Aorta (tissue), 5 donors: ENCODE measurements around the gene XRCC1. TPM values are rescaled to one million over a fixed set of nuclear protein-coding genes. Genes with fewer than 3 reads are reported as not detected.
"Not testable (repeated sequence)": the region's sequence is repeated elsewhere in the genome, so short reads cannot be mapped to it uniquely, and the experiment has no call there.

Source experiments
- ATAC-seq: fragments of 200-7000 bp; cut with Tn5 transposase; one replicate; pipeline ENCODE4 v1.9.1; 2022; ENCODE audit warnings: moderate library complexity; ENCODE audit not compliant: low FRiP score
- DNase-seq, 2 donors: peaks; one replicate each; pipeline ENCODE4 v3.0.0-alpha.2; 2020
- H3K27ac ChIP-seq, 2 donors: one replicate each; pipeline ENCODE4 v1.5.1; 2013; ENCODE audit warnings: low read length in 2 of 2, mild to moderate bottlenecking in 2 of 2, moderate library complexity in 2 of 2, control low read depth in 1 of 2, inconsistent platforms in 1 of 2, low read depth in 1 of 2
- H3K27me3 ChIP-seq, 2 donors: one replicate each; pipeline ENCODE4 v1.6.1; 2013; ENCODE audit warnings: control low read depth in 1 of 2, low read length in 1 of 2, mild to moderate bottlenecking in 1 of 2, moderate library complexity in 1 of 2; ENCODE audit not compliant: insufficient read depth in 2 of 2, control insufficient read depth in 1 of 2
- H3K36me3 ChIP-seq, 2 donors: one replicate each; pipeline ENCODE4 v1.6.1; 2013; ENCODE audit warnings: control low read depth in 1 of 2, low read length in 1 of 2, mild to moderate bottlenecking in 1 of 2; ENCODE audit not compliant: insufficient read depth in 2 of 2, control insufficient read depth in 1 of 2
- H3K4me1 ChIP-seq, 2 donors: one replicate each; pipeline ENCODE4 v1.6.1; 2013; ENCODE audit warnings: low read length in 2 of 2, control low read depth in 1 of 2, mild to moderate bottlenecking in 1 of 2, moderate library complexity in 1 of 2; ENCODE audit not compliant: insufficient read depth in 2 of 2, control insufficient read depth in 1 of 2
- H3K4me3 ChIP-seq, 2 donors: one replicate each; pipeline ENCODE4 v1.5.1; 2013; ENCODE audit warnings: low read length in 2 of 2, control low read depth in 1 of 2, mild to moderate bottlenecking in 1 of 2
- H3K9me3 ChIP-seq: one replicate; pipeline ENCODE4 v1.6.1; 2013; ENCODE audit warnings: mild to moderate bottlenecking, low read length; ENCODE audit not compliant: control insufficient read depth
- WGBS, 2 donors: extraction: QIAGEN DNeasy Blood & Tissue Kit; methylation state at CpG; one replicate each; pipeline ENCODE4 v1.1.7; 2013; 5-methylcytosine and 5-hydroxymethylcytosine counted together
- intact Hi-C, 2 donors: fragments of 100-400 bp; cut with DNase I; formaldehyde crosslinking; loops; one replicate each; pipeline versions ENCODE4 v1.14.2 to v1.15.0; 2022
- polyA plus RNA-seq, 2 donors: library from polyadenylated mRNA; stranded (reverse); fragments of 200-250 nt; gene quantifications; one replicate each; pipeline ENCODE4 v1.2.3, GENCODE V29; 2013
- total RNA-seq, 2 donors: library from RNA; stranded (reverse); fragmentation: NEBNext Ultra II Directional; extraction: Animal tissue kit (Norgen Biotek cat#: 25700); gene quantifications; one replicate each; pipeline ENCODE4 v1.2.1, GENCODE V29; 2021
- donor health status: healthy with polysubstance abuse.
- donor health status: Bipolar disorder and iron deficiency.
- donor health status: DM: no; HTN: no; CAD: no.
- donor health status: DM: no; HTN: no; CAD: no.
- donor health status: DM: yes; HTN: yes; CAD: no.

XRCC1 gene
- total and polyA plus RNA-seq, 4 donors: 12.1 to 30.2 (median 24.8) TPM

GRCh38 chr19:43589277-43589676, 13.9 kb upstream of the XRCC1 start:
- no peak overlapping the region for H3K27ac ChIP-seq
- H3K36me3 ChIP-seq: peaks cover 0 to 5% of the 10 kb centered on the region in 2 donors
- no peak overlapping the region for H3K4me3 ChIP-seq
- intact Hi-C loops: no loop called here
- no peaks in the 10 kb centered on the region for H3K4me1 ChIP-seq
- no peak for DNase-seq
- no peaks in the 10 kb centered on the region for H3K27me3 ChIP-seq
- H3K9me3 ChIP-seq: no peaks in the 10 kb centered on the region
- WGBS, 2 donors: 80 to 82% methylated on average over 5 of the region's 5 CpGs
- no peak for ATAC-seq

- H3K27me3 ChIP-seq, intact Hi-C loops, H3K27ac ChIP-seq, H3K4me1 ChIP-seq, DNase-seq, H3K4me3 ChIP-seq, H3K9me3 ChIP-seq, ATAC-seq, H3K36me3 ChIP-seq: not testable (repeated sequence)
- WGBS, 2 donors: 92 to 100% methylated on average over 3 of the region's 3 CpGs
These were observed 11.7 kb upstream of the XRCC1 start for GRCh38 chr19:43587029-43587428.

- WGBS, 2 donors: 64 to 84% methylated on average over 2 of the region's 2 CpGs
- no peak overlapping the region for H3K4me3 ChIP-seq
- intact Hi-C loops: no loop called here
- no peak overlapping the region for H3K27ac ChIP-seq
- no peaks in the 10 kb centered on the region for H3K9me3 ChIP-seq
- ATAC-seq (no peak), DNase-seq (no peak)
- H3K27me3 ChIP-seq: no peaks in the 10 kb centered on the region
- H3K4me1 ChIP-seq: no peaks in the 10 kb centered on the region
- no peaks in the 10 kb centered on the region for H3K36me3 ChIP-seq
These were observed 11.0 kb upstream of the XRCC1 start for GRCh38 chr19:43586346-43586745.

- Histone ChIP-seq H3K4me1 (no peaks in the 10 kb centered on the region), H3K27me3 (no peaks in the 10 kb centered on the region), H3K9me3 (no peaks in the 10 kb centered on the region), H3K27ac (no peak overlapping the region), H3K4me3 (no peak overlapping the region), H3K36me3 (no peaks in the 10 kb centered on the region)
- WGBS, 2 donors: 95 to 96% methylated on average over 1 of the region's 1 CpG
- ATAC-seq (no peak), DNase-seq (no peak)
- intact Hi-C loops: no loop called here
These were observed 9.2 kb upstream of the XRCC1 start for GRCh38 chr19:43584484-43584883.

- WGBS, 2 donors: 92% methylated on average over 2 of the region's 2 CpGs
- intact Hi-C loops: no loop called here
- no peaks in the 10 kb centered on the region for H3K36me3 ChIP-seq
- H3K4me1 ChIP-seq: no peaks in the 10 kb centered on the region
- H3K27ac ChIP-seq: no peak overlapping the region
- DNase-seq: no peak
- H3K9me3 ChIP-seq: no peaks in the 10 kb centered on the region
- no peaks in the 10 kb centered on the region for H3K27me3 ChIP-seq
- no peak overlapping the region for H3K4me3 ChIP-seq
- ATAC-seq: no peak
These were observed 7.2 kb upstream of the XRCC1 start for GRCh38 chr19:43582495-43582894.

GRCh38 chr19:43581467-43581866, 6.1 kb upstream of the XRCC1 start:
- H3K4me3 ChIP-seq: no peak overlapping the region
- no peaks in the 10 kb centered on the region for H3K36me3 ChIP-seq
- WGBS, 2 donors: 52 to 54% methylated on average over 7 of the region's 7 CpGs
- no peak overlapping the region for H3K27ac ChIP-seq
- DNase-seq (no peak), ATAC-seq (no peak)
- no peaks in the 10 kb centered on the region for H3K27me3 ChIP-seq
- intact Hi-C loops: no loop called here
- no peaks in the 10 kb centered on the region for H3K4me1 ChIP-seq
- H3K9me3 ChIP-seq: no peaks in the 10 kb centered on the region

GRCh38 chr19:43578787-43579186, 3.5 kb upstream of the XRCC1 start:
- 69 to 86% methylated on average over 3 of the region's 3 CpGs for WGBS, 2 donors
- intact Hi-C loops: no loop called here
- DNase-seq: no peak
- no peaks in the 10 kb centered on the region for H3K27me3 ChIP-seq
- ATAC-seq: no peak
- no peak overlapping the region for H3K27ac ChIP-seq
- no peaks in the 10 kb centered on the region for H3K36me3 ChIP-seq
- no peaks in the 10 kb centered on the region for H3K4me1 ChIP-seq
- H3K4me3 ChIP-seq: no peak overlapping the region
- no peaks in the 10 kb centered on the region for H3K9me3 ChIP-seq

- ATAC-seq: no peak
- intact Hi-C loops: loop anchor here (1.0 kb wide), 1 partner anchor 20 kb away; the partner anchor contains the start of genes IRGQ (in 2 of the 2) and ZNF576 (in 2 of the 2)
These were observed 890 bp upstream of the XRCC1 start for GRCh38 chr19:43575955-43576878.

More at GRCh38 chr19:43575955-43576878, 890 bp upstream of the XRCC1 start:
- no peak for DNase-seq
- H3K4me1 ChIP-seq: no peaks in the 10 kb centered on the region
- H3K27me3 ChIP-seq: no peaks in the 10 kb centered on the region
- WGBS, 2 donors: 66 to 69% methylated on average over 37 of the region's 37 CpGs
- H3K4me3 ChIP-seq: no peak overlapping the region
- no peak overlapping the region for H3K27ac ChIP-seq
- no peaks in the 10 kb centered on the region for H3K9me3 ChIP-seq
- H3K36me3 ChIP-seq: no peaks in the 10 kb centered on the region
